ENCODE measurements around the gene SSU72.
"Not testable (repeated sequence)": the region's sequence is repeated elsewhere in the genome, so short reads cannot be mapped to it uniquely, and the experiment has no call there.

SSU72 gene

DNA sequence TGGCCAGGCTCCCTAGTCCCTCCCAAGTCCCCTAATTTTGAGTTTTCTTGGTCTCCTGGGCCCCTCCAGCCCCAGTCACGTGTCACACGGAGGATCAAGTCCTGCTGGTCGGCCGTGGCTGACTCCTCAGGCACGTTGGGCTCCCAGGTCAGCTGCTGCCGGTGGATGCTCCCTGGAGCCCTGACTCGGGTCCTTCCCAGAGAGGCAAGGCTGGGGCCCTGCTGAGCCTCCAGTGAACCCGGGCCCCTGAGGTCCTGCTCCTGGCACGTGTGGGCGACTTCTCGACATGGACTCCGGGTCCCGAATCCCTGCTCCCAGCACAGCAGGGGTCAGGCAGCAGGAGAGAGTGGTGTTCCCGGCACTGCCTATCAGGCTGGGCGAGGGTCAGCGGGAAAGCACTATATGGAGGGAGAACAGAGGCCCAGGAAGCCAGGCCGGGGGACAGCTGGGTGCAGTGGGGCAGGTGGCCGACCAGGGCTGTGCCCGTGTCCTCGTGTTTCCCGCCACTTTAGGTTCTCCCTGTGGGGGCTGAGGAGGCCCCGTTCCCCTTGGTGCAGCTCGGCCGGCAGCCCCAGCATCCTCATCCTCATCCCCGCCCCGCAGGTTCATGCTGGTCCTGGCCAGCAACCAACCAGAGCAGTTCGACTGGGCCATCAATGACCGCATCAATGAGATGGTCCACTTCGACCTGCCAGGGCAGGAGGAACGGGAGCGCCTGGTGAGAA is 47.4 kb downstream of the SSU72 start:
- no peak for DNase-seq (ENCODE audit: low read depth in 2 of 2)

DNA sequence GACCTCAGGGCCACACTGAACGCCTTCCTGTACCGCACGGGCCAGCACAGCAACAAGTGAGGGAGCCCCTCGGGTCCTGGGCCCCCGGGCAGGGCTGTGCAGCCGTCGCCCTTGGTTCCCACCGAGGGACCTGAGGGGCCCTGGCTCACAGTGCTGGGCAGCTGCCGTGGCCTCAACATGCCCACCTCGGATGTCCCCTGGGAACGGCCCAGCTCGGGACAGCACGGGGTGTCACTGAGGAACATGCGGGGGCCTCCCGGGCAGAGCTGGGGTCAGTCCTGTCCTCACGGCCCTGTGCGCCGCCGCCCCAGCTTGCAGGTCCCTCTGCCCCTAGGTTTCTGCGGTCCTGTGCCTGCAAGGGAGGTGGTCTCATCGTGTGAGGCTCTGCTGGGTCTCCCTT is 48.2 kb downstream of the SSU72 start:
- not testable (repeated sequence) for DNase-seq (ENCODE audit: low read depth in 2 of 2)

DNA sequence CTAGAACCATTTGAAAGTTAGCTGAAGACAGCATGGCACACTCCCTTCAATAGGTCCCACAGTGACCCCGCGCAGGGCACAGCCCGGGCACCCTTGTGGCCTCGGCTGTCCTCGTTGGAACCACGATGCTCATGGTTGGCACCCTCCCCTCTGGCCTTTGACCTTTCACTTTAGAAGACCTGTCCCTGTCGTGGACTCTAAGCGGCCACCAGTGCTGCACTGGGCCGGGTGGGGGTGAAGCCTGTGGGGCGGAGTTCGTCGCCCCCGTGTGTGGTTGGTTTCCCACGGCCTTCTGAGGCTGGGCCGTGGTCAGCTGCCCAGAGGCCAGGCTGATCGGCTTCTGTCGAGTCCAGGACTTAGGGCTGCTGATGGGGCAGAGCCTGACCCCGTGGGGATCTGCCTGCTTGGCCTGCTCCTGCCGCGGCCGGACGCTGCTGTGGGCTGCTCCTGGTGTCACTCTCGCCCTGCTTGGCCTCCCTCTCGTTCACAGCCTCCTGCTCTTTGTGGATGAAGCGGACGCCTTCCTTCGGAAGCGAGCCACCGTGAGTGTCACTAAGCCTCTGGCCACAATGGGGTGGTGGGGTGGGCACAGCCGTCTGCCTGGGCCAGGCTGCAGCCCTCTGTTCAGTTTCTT is 49.8 kb downstream of the SSU72 start:
- not testable (repeated sequence) for DNase-seq (ENCODE audit: low read depth in 2 of 2)

DNA sequence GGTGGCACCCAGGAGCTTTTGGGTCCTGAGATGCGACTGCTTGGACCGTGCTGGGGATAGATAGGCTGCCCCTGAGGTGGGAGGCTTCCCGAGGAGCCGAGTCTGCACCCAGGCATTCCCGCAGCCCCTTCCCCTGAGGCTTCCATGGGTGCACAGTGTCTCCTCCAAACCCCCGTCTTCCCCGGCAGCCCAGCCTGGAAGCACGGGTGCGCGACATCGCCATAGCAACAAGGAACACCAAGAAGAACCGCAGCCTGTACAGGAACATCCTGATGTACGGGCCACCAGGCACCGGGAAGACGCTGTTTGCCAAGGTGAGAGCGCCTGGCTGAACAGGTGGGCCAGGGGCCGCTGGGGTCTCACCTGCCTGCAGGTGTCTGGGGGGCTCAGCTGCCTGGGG is 51.0 kb downstream of the SSU72 start:
- DNase-seq (ENCODE audit: low read depth in 2 of 2) = not testable (repeated sequence)

DNA sequence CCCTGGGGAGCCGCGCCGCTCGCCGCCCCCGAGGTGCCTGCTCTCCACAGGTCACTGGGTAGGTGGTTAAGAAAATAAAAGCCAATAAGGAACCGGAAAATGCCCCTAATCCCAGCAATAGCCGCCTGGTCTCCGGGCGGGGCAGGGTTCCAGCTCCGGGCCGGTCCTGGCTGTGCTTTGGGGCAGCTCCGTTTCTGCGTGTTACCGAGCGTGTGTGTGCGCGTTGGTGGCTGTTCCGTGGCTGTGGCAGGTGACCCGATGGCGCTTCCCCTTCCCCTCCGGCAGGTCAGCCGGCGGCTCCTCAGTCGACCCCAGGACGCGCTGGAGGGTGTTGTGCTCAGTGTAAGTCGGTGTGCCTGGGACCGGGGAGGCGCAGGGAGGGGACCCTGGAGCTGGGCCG is 51.4 kb downstream of the SSU72 start:
- DNase-seq (ENCODE audit: low read depth in 2 of 2) = not testable (repeated sequence)

DNA sequence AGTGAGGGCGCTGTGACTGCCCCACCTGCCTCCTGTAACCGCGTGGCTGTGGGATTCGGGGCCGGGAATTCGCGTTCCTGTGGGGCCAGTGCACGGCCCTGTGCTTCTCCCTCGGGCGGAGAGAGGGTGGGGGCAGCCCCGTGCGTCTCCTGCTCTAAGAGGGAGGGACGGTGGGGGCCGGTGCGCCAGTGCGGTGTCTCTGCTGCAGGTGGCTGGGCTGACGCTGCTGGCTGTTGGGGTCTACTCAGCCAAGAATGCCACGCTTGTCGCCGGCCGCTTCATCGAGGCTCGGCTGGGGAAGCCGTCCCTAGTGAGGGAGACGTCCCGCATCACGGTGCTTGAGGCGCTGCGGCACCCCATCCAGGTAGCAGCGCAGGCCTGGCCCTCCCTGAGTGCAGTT is 52.1 kb downstream of the SSU72 start:
- DNase-seq (ENCODE audit: low read depth in 2 of 2) = not testable (repeated sequence)

DNA sequence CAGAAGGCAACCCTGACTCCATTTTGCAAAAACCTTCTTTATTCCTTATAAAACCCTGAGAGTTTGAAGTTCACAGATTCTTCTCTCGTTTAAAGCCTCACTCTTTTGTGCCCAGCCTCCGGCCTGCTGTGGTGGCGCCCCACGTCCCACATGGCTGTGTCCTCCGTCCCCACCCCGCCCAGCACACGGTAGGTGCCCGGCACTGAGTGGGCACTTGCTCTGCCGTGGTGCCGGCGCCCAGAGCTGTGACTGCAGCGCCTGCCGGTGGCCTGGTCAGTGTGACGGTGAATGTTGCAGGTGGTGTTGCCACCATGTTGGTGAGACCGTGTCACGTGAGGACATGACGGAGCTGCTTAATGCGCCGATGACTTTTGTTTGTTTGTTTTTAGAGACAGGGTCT is 53.3 kb downstream of the SSU72 start:
- DNase-seq (ENCODE audit: low read depth in 2 of 2) = no peak

DNA sequence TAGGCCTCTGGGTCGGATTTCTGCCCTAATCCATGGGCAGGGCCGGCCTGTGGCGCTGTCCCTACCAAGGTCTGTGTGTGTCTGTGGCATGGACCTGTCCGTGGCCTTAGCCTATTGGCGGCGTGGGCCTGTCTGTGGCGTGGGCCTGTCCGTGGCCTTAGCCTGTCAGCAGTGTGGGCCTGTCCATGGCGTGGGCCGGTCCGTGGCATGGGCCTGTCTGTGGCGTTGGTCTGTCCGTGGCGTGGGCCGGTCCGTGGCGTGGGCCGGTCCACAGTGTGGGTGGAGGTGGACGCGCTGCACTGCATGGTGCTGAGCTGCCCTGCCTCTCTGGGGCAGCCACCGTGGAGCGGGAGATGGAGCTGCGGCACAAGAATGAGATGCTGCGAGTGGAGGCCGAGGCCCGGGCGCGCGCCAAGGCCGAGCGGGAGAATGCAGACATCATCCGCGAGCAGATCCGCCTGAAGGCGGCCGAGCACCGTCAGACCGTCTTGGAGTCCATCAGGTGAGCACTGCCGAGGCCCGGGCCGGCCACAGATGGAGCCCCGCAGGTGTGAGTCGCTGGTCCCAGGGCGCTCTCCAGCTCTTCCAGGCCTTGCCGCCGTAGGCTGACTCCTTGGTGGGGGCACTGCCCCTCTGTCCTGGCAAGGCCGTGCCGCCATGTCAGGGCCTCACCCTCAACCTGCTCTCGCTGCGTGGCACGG is 54.7 kb downstream of the SSU72 start:
- not testable (repeated sequence) for DNase-seq (ENCODE audit: low read depth in 2 of 2)

DNA sequence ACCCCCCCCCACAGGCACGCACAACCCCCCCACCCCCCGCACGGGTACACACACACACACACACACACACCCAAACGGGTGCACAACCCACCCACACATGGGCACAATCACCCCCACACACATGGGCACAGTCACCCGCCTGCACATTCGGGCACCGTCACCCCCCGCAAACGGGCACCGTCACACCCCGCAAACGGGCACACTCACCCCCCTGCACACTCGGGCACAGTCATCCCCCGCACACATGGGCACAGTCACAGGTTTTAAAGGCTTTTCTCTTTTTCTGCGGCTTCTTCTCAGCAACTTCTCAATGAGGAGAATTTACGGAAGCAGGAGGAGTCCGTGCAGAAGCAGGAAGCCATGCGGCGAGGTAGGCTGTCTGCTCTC is 56.0 kb downstream of the SSU72 start:
- DNase-seq (ENCODE audit: low read depth in 2 of 2) = not testable (repeated sequence)

DNA sequence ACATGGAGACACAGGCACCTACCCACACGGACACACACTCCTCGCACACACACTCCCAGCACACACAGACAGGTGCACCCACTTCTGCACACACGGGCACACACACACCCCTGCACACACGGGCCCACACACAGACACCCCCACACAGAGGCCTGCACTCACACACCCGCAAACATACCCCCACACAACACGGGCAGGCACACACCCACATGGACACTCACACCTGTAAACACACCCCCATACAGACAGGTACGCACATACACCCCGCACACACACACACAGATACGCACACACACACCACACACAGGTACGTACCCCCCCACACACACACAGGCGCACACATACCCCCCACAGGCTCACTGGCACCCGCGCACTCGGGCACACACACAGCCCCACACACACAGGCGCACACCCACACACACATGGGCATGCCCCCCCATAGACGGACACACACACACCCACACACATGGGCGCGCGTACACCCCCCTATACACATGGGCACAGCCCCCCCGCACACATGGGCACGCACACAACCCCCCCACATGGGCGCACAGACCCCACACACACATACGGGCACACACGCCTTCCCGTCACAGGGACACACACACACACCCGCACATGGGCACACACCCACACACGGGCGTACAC is 56.6 kb downstream of the SSU72 start:
- DNase-seq (ENCODE audit: low read depth in 2 of 2) = no peak

DNA sequence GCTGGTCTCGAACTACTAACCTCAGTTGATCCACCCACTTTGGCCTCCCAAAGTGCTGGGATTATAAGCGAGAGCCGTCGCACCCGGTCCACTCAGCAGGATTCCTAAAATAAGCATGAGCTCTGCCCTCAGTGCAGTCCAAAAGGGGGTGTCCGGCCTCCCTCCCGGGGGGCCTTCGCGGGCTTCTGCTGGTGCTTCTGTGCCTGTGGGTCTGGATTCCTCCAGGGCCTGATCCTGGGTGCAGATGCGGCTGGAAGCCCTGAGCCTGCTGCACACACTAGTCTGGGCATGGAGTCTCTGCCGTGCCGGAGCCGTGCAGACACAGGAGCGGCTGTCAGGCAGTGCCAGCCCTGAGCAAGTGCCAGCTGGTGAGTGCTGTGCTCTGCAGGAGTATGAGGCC is 57.7 kb downstream of the SSU72 start:
- DNase-seq (ENCODE audit: low read depth in 2 of 2) = not testable (repeated sequence)

DNA sequence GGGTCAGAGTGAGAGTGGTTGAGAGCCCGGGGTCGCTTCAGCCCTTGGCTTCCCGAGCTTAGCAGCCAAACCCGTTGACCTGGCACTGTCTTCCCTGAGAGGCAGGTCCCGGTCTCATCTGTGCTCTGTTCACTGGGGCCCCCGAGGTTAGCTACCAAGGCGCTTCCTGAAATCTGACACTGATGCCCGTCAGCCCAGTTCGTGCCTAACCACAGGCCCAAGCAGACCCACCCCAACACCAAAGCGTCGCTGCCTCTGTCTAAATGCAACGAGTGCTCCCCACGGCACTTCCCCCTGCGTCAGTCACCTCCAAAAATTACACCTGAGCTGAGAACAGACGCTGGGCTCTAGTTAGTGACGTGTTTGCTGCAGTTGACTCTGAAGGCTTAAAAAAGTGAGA is 60.3 kb downstream of the SSU72 start:
- DNase-seq (ENCODE audit: low read depth in 2 of 2) = not testable (repeated sequence)

DNA sequence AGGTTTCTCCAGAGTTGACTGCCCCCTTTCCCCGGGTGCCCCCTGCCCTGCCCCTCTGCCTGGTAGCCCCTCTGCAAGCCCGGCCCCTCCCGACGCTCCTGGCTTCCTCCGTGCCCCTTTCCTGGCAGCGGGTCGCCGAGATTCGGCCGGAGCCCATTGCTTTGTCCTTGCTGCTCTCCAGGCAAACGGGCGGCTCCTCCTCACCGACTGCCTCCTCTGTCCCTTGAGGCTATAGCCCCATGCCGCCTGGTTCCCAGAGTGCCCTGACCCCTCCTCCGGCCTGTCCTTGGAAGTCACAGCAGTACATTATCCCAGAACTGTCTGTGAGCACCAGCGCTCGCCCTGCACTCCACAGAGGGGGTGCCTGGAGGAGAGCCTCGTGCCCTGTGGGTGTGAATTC is 61.0 kb downstream of the SSU72 start:
- DNase-seq (ENCODE audit: low read depth in 2 of 2) = not testable (repeated sequence)

DNA sequence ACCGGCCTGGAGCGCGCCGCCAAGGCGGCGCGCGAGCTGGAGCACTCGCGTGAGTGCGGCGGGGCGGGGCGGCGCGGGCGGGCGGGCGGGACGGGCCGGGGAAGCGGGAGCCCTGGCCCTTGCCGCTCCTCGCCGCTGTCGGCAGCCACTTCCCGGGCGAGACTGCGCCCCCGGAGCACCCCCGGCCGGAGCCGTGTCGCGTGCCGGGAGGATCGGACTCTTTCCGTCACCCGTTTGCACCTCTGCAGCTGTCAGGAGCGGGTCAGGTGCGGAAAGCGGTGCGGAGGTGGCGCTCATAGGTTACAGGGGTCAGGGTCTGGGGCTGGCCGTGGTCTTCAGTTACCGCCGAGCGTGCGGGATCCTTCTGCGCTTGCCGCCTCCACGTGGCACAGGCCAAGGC is 62.2 kb downstream of the SSU72 start:
- DNase-seq (ENCODE audit: low read depth in 2 of 2) = not testable (repeated sequence)

DNA sequence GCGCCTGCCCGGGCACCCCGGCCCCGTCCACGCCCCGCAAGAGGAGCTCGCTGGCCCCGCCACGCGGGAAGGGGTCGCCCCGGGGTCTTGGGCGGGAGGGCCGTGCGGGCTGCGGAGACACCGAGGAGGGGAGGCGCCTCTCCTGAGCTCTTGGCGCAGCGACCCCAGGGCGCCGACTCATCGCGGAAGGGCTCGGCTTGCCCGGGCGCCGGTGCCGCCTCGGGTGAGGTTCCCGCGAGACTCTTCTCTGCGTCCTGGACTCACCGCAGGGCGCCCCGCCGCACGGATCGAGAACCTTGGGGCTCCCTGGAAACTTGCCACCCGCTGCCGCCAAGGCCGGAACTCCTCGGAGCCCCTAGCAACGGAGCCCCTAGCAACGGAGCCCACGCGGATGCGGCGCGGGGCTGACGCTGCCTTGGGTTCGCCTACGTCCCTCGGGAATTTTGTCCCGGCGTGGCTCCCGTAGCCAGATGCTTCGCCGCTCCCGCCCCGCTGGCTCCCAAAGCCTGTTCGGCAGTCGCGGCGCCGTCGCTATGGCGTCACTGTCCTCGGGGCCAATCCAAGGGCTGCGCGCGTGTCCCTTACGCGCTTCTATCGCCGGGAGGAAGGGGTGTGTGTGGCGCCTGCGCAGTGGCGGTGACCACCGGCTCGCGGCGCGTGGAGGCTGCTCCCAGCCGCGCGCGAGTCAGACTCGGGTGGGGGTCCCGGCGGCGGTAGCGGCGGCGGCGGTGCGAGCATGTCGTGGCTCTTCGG is 63.0 kb downstream of the SSU72 start, which contains the start of gene ATAD3A:
Gene ATAD3A, plus strand, starts transcription at position 630 of the 753 bp plus-strand sequence. Its CDS starts 107 bp downstream, at position 737.
- DNase-seq (ENCODE audit: low read depth in 2 of 2) = peak; percentile 94 to 96

DNA sequence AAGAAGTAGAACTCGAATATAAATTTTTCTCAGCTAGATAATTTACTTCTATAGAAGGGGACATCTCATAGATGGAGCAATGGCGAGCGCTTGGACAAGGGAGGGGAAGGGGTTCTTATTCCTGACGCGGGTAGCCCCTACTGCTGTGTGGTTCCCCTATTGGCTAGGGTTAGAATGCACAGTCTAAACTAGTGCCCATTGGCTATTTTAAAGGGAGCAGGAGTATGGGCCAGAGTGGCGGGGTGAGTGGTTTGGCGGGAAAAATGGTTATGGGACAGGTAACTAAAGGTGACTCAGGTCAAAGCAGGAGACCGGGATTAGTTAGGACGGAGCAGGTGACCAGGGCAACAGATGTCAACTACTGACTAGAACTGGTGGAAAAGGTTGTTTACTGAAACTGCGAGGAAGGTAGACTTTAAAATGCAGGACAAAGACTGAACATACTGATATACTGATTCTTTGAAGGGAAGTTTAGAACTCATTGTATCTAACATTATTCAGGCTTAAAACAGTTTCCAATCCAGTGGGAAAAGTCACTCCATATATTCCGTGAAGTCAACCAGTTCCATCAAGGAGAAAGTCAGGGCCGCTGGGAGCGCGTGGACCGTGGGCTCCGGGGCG is 63.6 kb downstream of the SSU72 start:
- DNase-seq (ENCODE audit: low read depth in 2 of 2) = no peak

DNA sequence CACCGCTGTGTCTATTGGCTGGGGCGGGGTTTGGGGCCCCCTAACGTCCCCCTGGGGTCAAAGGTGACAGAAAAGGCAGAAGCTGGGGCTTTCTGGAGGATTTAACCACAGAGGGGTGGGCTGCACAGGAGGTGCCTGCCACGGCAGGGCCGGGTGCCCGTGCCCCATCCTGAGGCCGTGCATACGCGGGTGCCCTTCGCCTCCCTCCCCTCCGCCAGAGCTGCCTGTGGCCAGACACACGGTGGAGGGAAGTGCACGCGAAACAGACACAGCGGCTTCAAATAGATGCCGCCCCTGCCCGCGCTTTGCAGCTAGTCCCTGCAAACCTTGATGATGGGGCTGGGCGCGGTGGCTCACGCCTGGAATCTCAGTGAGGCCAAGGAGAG is 65.2 kb downstream of the SSU72 start:
- not testable (repeated sequence) for DNase-seq (ENCODE audit: low read depth in 2 of 2)

DNA sequence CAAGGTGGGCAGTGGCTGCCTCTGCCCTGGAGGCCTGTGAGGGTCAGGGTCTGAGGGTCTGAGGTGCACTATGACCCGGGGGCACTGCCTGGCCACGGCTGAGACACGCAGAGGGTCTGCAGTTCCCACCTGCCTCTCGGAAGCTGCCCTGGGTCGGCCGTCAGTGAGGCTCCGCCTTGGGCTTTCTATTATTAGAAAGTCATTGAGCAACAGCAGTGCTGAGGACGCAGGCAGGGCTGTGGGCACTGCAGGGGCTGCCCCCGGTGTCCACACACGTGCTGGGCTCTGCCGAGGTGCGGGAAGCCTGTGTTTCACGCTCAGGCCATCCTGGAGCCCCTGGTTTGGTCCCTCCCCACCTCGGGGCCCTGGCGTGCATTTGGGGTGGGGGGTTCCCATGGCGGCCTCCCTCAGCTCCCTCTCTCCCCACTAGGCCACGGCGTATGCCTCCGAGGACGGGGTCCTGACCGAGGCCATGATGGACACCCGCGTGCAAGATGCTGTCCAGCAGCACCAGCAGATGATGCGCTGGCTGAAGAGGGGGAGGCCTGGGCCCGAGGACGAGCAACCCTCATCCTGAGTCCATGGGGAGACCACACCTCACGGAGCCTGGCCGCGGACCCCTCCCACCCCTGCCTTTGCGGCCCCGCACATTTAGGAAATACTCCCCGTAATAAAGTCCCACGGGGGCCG is 65.7 kb downstream of the SSU72 start:
- DNase-seq (ENCODE audit: low read depth in 2 of 2) = not testable (repeated sequence)

DNA sequence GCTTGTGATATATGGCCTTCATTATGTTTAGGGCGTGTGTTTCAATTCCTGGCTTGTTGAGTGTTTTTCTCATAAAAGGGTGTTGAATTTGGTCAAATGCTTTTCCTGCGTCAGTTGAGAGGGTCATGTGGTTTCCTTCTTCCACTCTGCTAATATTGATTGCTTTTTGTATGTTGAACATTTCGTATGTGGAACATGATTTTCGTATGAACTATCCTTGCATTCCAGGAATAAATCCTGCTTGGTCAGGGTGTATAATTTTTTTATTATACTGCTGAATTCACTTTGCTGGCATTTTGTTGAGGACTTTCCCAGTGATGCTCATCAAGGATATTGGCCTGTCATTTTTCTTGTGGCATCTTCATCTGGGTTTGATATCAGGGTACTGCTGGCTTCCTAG is 67.4 kb downstream of the SSU72 start:
- DNase-seq (ENCODE audit: low read depth in 2 of 2) = no peak

DNA sequence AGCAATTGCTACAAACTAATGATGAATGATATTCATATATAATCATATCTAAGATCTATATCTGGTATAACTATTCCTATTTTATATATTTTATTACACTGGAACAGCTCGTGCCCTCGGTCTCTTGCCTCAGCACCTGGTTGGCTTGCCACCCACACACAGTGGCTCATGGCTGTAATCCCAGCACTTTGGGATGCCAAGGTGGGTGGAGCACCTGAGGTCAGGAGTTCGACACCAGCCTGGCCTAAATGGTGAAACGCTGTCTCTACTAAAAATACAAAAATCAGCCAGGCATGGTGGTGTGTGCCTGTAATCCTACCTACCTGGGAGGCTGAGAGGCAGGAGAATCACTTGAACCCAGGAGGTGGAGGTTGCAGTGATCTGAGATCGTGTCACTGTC is 68.9 kb downstream of the SSU72 start:
- not testable (repeated sequence) for DNase-seq (ENCODE audit: low read depth in 2 of 2)

Data from stimulated activated CD4-positive, alpha-beta T cell treated with anti-CD3 and anti-CD28 coated beads, Interleukin-15, amount 100 ng/mL, for 48 hours (primary cell).